ENCODE data around the gene KLHDC10. TPM values are rescaled to one million over a fixed set of nuclear protein-coding genes. Genes with fewer than 3 reads are reported as not detected.

KLHDC10 gene
- polyA plus RNA-seq, 4 donors = 7.0 to 23.3 (median 12.1) TPM

DNA sequence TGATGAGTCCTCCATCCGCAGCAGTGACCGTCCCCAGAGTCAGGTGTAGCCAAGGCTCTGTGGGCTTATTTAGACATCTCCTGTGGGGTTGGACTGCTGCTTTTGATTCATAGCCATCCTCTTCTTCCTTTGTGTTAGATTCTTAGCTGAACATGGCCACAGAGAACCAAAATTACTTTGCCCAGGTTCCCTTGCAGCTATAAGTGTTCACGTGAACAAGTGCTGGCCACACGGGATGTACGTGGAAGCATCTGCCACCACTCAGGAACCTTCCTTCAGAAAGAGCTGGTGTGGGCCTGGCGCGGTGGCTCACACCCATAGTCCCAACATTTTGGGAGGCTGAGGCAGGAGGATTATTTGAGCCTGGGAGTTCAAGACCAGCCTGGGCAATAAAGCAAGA lies 85.8 kb downstream of the KLHDC10 start:
- DNase-seq = no peak

DNA sequence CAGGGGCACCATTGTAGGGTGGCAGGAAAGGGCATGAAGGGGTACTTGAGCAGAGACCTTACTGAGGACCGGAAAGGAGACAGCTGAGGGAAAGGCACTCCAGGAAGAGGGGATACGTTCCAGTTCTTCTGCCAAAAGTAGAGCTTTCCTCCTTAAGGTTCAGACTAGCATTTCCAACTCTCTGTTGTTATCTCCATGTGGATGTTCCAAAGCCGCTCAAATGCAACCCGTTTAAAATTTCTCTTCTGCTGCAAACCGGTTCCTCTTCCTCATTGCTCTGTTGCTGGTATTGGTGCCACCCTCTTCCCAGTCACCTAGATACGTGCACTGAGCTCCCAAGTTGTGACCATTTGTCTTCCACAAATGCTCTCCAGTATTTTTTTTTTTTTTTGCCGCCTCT lies 87.4 kb downstream of the KLHDC10 start:
- peaks cover 0 to 12% (median 0%) of the 10 kb centered on the region in 3 donors for H3K4me1 ChIP-seq (ENCODE audit: control insufficient read depth in 3 of 3, insufficient read depth in 2 of 3, low read depth in 1 of 3, low read length in 2 of 3)
- H3K27ac ChIP-seq (ENCODE audit: low read depth in 1 of 3, low read length in 2 of 3) = no peak overlapping the region
- peaks cover 5 to 39% (median 7%) of the 10 kb centered on the region in 3 donors for H3K36me3 ChIP-seq (ENCODE audit: control insufficient read depth in 3 of 3, insufficient read depth in 2 of 3, low read depth in 1 of 3, low read length in 3 of 3)
- WGBS, 3 donors = 89 to 93% (median 90%) methylated on average over 7 of the region's 7 CpGs
- DNase-seq (no peak), FAIRE-seq (no peak)
- H3K9me3 ChIP-seq (ENCODE audit: control insufficient read depth in 2 of 2, insufficient read depth in 1 of 2, low read depth in 1 of 2, low read length in 1 of 2) = peaks cover 0 to 16% of the 10 kb centered on the region in 2 donors
- H3K27me3 ChIP-seq (ENCODE audit: control insufficient read depth in 3 of 3, insufficient read depth in 3 of 3, low read length in 3 of 3) = no peaks in the 10 kb centered on the region
- no peak overlapping the region for H3K4me3 ChIP-seq (ENCODE audit: low read depth in 1 of 3, low read length in 3 of 3)

More for the DNA sequence above, 85.8 kb downstream of the KLHDC10 start:
- WGBS, 3 donors = 97 to 99% (median 98%) methylated on average over 7 of the region's 7 CpGs
- Histone ChIP-seq H3K27me3 (ENCODE audit: control insufficient read depth in 3 of 3, insufficient read depth in 3 of 3, low read length in 3 of 3) (no peaks in the 10 kb centered on the region), H3K9me3 (ENCODE audit: control insufficient read depth in 2 of 2, insufficient read depth in 1 of 2, low read depth in 1 of 2, low read length in 1 of 2) (peaks cover 0 to 16% of the 10 kb centered on the region in 2 donors), H3K4me3 (ENCODE audit: low read depth in 1 of 3, low read length in 3 of 3) (no peak overlapping the region), H3K36me3 (ENCODE audit: control insufficient read depth in 3 of 3, insufficient read depth in 2 of 3, low read depth in 1 of 3, low read length in 3 of 3) (peaks cover 4 to 27% (median 5%) of the 10 kb centered on the region in 3 donors), H3K4me1 (ENCODE audit: control insufficient read depth in 3 of 3, insufficient read depth in 2 of 3, low read depth in 1 of 3, low read length in 2 of 3) (peaks cover 0 to 12% (median 0%) of the 10 kb centered on the region in 3 donors), H3K27ac (ENCODE audit: low read depth in 1 of 3, low read length in 2 of 3) (no peak overlapping the region)
- no peak for FAIRE-seq

GRCh38 chr7:130160023-130160422 lies 89.7 kb downstream of the KLHDC10 start:
- DNase-seq = no peak
- Histone ChIP-seq H3K4me3 (ENCODE audit: low read depth in 1 of 3, low read length in 3 of 3) (no peak overlapping the region), H3K27ac (ENCODE audit: low read depth in 1 of 3, low read length in 2 of 3) (no peak overlapping the region), H3K4me1 (ENCODE audit: control insufficient read depth in 3 of 3, insufficient read depth in 2 of 3, low read depth in 1 of 3, low read length in 2 of 3) (no peaks in the 10 kb centered on the region), H3K9me3 (ENCODE audit: control insufficient read depth in 2 of 2, insufficient read depth in 1 of 2, low read depth in 1 of 2, low read length in 1 of 2) (peaks cover 0 to 16% of the 10 kb centered on the region in 2 donors), H3K36me3 (ENCODE audit: control insufficient read depth in 3 of 3, insufficient read depth in 2 of 3, low read depth in 1 of 3, low read length in 3 of 3) (peaks cover 5 to 42% (median 11%) of the 10 kb centered on the region in 3 donors), H3K27me3 (ENCODE audit: control insufficient read depth in 3 of 3, insufficient read depth in 3 of 3, low read length in 3 of 3) (no peaks in the 10 kb centered on the region)
- WGBS, 3 donors = 96 to 100% (median 98%) methylated on average over 2 of the region's 2 CpGs
- FAIRE-seq = no peak

GRCh38 chr7:130160455-130160854 lies 90.1 kb downstream of the KLHDC10 start:
- FAIRE-seq (no peak), DNase-seq (no peak)
- no peak overlapping the region for H3K4me3 ChIP-seq (ENCODE audit: low read depth in 1 of 3, low read length in 3 of 3)
- peaks cover 0 to 16% of the 10 kb centered on the region in 2 donors for H3K9me3 ChIP-seq (ENCODE audit: control insufficient read depth in 2 of 2, insufficient read depth in 1 of 2, low read depth in 1 of 2, low read length in 1 of 2)
- H3K27me3 ChIP-seq (ENCODE audit: control insufficient read depth in 3 of 3, insufficient read depth in 3 of 3, low read length in 3 of 3) = no peaks in the 10 kb centered on the region
- H3K36me3 ChIP-seq (ENCODE audit: control insufficient read depth in 3 of 3, insufficient read depth in 2 of 3, low read depth in 1 of 3, low read length in 3 of 3) = peaks cover 5 to 42% (median 11%) of the 10 kb centered on the region in 3 donors
- no peak overlapping the region for H3K27ac ChIP-seq (ENCODE audit: low read depth in 1 of 3, low read length in 2 of 3)
- H3K4me1 ChIP-seq (ENCODE audit: control insufficient read depth in 3 of 3, insufficient read depth in 2 of 3, low read depth in 1 of 3, low read length in 2 of 3) = no peaks in the 10 kb centered on the region
- 94 to 99% (median 97%) methylated on average over 8 of the region's 8 CpGs for WGBS, 3 donors

- H3K36me3 ChIP-seq (ENCODE audit: control insufficient read depth in 3 of 3, insufficient read depth in 2 of 3, low read depth in 1 of 3, low read length in 3 of 3) = peaks cover 5 to 44% (median 13%) of the 10 kb centered on the region in 3 donors
- H3K9me3 ChIP-seq (ENCODE audit: control insufficient read depth in 2 of 2, insufficient read depth in 1 of 2, low read depth in 1 of 2, low read length in 1 of 2) = peaks cover 0 to 7% of the 10 kb centered on the region in 2 donors
- no peak overlapping the region for H3K4me3 ChIP-seq (ENCODE audit: low read depth in 1 of 3, low read length in 3 of 3)
- FAIRE-seq (no peak), DNase-seq (no peak)
- no peaks in the 10 kb centered on the region for H3K27me3 ChIP-seq (ENCODE audit: control insufficient read depth in 3 of 3, insufficient read depth in 3 of 3, low read length in 3 of 3)
- no peak overlapping the region for H3K27ac ChIP-seq (ENCODE audit: low read depth in 1 of 3, low read length in 2 of 3)
- no peaks in the 10 kb centered on the region for H3K4me1 ChIP-seq (ENCODE audit: control insufficient read depth in 3 of 3, insufficient read depth in 2 of 3, low read depth in 1 of 3, low read length in 2 of 3)
- WGBS, 3 donors = 84 to 91% (median 88%) methylated on average over 5 of the region's 5 CpGs
Observed at GRCh38 chr7:130162196-130162595, 91.9 kb downstream of the KLHDC10 start.

GRCh38 chr7:130174237-130174959 lies 104.1 kb downstream of the KLHDC10 start:
- Histone ChIP-seq H3K36me3 (ENCODE audit: control insufficient read depth in 3 of 3, insufficient read depth in 2 of 3, low read depth in 1 of 3, low read length in 3 of 3) (peaks cover 3 to 35% (median 13%) of the 10 kb centered on the region in 3 donors), H3K4me3 (ENCODE audit: low read depth in 1 of 3, low read length in 3 of 3) (no peak overlapping the region), H3K27me3 (ENCODE audit: control insufficient read depth in 3 of 3, insufficient read depth in 3 of 3, low read length in 3 of 3) (no peaks in the 10 kb centered on the region), H3K9me3 (ENCODE audit: control insufficient read depth in 2 of 2, insufficient read depth in 1 of 2, low read depth in 1 of 2, low read length in 1 of 2) (no peaks in the 10 kb centered on the region), H3K4me1 (ENCODE audit: control insufficient read depth in 3 of 3, insufficient read depth in 2 of 3, low read depth in 1 of 3, low read length in 2 of 3) (no peaks in the 10 kb centered on the region), H3K27ac (ENCODE audit: low read depth in 1 of 3, low read length in 2 of 3) (no peak overlapping the region)
- no peak for DNase-seq
- no peak for FAIRE-seq
- WGBS, 3 donors = 92 to 95% (median 94%) methylated on average over 4 of the region's 4 CpGs

DNA sequence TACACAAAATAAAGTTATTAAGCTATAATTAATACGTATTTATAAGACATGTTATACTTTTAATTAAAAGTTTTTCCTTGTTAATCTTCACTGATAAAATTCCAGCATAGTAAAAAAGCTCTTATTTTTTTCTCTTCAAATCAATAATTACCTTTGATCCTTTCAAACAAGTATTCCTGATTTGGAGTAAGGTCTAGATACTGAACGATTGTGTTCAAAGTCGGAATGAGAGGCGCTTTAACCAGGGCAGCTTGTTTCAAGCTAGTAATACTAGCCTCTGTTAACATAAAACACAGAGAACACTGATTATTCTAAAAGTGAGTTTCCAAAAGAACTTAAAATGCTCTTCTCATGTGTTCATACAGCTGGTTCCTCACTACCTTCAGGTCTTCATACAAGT lies 107.9 kb downstream of the KLHDC10 start:
- peaks cover 4 to 29% (median 8%) of the 10 kb centered on the region in 3 donors for H3K36me3 ChIP-seq (ENCODE audit: control insufficient read depth in 3 of 3, insufficient read depth in 2 of 3, low read depth in 1 of 3, low read length in 3 of 3)
- WGBS, 3 donors = 33 to 72% (median 52%) methylated on average over 4 of the region's 4 CpGs
- no peaks in the 10 kb centered on the region for H3K9me3 ChIP-seq (ENCODE audit: control insufficient read depth in 2 of 2, insufficient read depth in 1 of 2, low read depth in 1 of 2, low read length in 1 of 2)
- H3K27ac ChIP-seq (ENCODE audit: low read depth in 1 of 3, low read length in 2 of 3) = no peak overlapping the region
- H3K4me1 ChIP-seq (ENCODE audit: control insufficient read depth in 3 of 3, insufficient read depth in 2 of 3, low read depth in 1 of 3, low read length in 2 of 3) = no peaks in the 10 kb centered on the region
- DNase-seq (peak in 1 of 2 donors; percentile 28), FAIRE-seq (no peak)
- no peak overlapping the region for H3K4me3 ChIP-seq (ENCODE audit: low read depth in 1 of 3, low read length in 3 of 3)
- H3K27me3 ChIP-seq (ENCODE audit: control insufficient read depth in 3 of 3, insufficient read depth in 3 of 3, low read length in 3 of 3) = no peaks in the 10 kb centered on the region

GRCh38 chr7:130179631-130180030 lies 109.3 kb downstream of the KLHDC10 start:
- no peaks in the 10 kb centered on the region for H3K27me3 ChIP-seq (ENCODE audit: control insufficient read depth in 3 of 3, insufficient read depth in 3 of 3, low read length in 3 of 3)
- no peak overlapping the region for H3K4me3 ChIP-seq (ENCODE audit: low read depth in 1 of 3, low read length in 3 of 3)
- H3K9me3 ChIP-seq (ENCODE audit: control insufficient read depth in 2 of 2, insufficient read depth in 1 of 2, low read depth in 1 of 2, low read length in 1 of 2) = no peaks in the 10 kb centered on the region
- no peaks in the 10 kb centered on the region for H3K4me1 ChIP-seq (ENCODE audit: control insufficient read depth in 3 of 3, insufficient read depth in 2 of 3, low read depth in 1 of 3, low read length in 2 of 3)
- WGBS, 3 donors = 96 to 100% (median 98%) methylated on average over 2 of the region's 2 CpGs
- H3K36me3 ChIP-seq (ENCODE audit: control insufficient read depth in 3 of 3, insufficient read depth in 2 of 3, low read depth in 1 of 3, low read length in 3 of 3) = peaks cover 4 to 29% (median 7%) of the 10 kb centered on the region in 3 donors
- no peak overlapping the region for H3K27ac ChIP-seq (ENCODE audit: low read depth in 1 of 3, low read length in 2 of 3)
- DNase-seq (no peak), FAIRE-seq (no peak)
